DOHH2 (cell line): Measurements from ENCODE around the gene IL17RA.

ENCODE experiments used
- H3F3A ChIP-seq: fragments of 200-600 bp; sonication (generic), shearing (Covaris generic); 2 replicates; pipeline ENCODE4 v1.6.0; 2016; ENCODE audit warnings: antibody characterized with exemption, mild to moderate bottlenecking; ENCODE audit not compliant: control insufficient read depth, insufficient read depth
- H3K27ac ChIP-seq: fragments of 200-600 bp; sonication (generic); 2 replicates; pipeline ENCODE4 v1.5.1; 2014; ENCODE audit warnings: low read depth, mild to moderate bottlenecking, low read length, moderate library complexity
- H3K27me3 ChIP-seq: fragments of 200-600 bp; sonication (generic); 2 replicates; pipeline ENCODE4 v1.6.1; 2014; ENCODE audit warnings: mild to moderate bottlenecking, low read length, mixed read lengths; ENCODE audit not compliant: control insufficient read depth
- H3K36me3 ChIP-seq: fragments of 200-600 bp; sonication (generic); 2 replicates; pipeline ENCODE4 v1.6.1; 2014; ENCODE audit warnings: mild to moderate bottlenecking, low read length, moderate library complexity, mixed read lengths; ENCODE audit not compliant: control insufficient read depth
- H3K4me1 ChIP-seq: fragments of 200-600 bp; sonication (generic); 2 replicates; pipeline ENCODE4 v1.6.1; 2014; ENCODE audit warnings: mild to moderate bottlenecking, low read length, mixed read lengths; ENCODE audit not compliant: control insufficient read depth
- H3K4me2 ChIP-seq: fragments of 200-600 bp; sonication (generic); 2 replicates; pipeline ENCODE4 v1.6.0; 2014; ENCODE audit warnings: mild to moderate bottlenecking, low read length, moderate library complexity
- H3K4me3 ChIP-seq: fragments of 200-600 bp; sonication (generic); 2 replicates; pipeline ENCODE4 v1.5.1; 2014; ENCODE audit warnings: mild to moderate bottlenecking, low read length, mixed read lengths
- H3K79me2 ChIP-seq: fragments of 200-600 bp; sonication (generic); 2 replicates; pipeline ENCODE4 v1.6.1; 2014; ENCODE audit warnings: mild to moderate bottlenecking, low read length, mixed read lengths; ENCODE audit not compliant: control insufficient read depth
- H3K9me2 ChIP-seq: fragments of 200-600 bp; sonication (generic); replicated peaks from 2 replicates; pipeline ENCODE4 v1.6.1; 2014; ENCODE audit warnings: mild to moderate bottlenecking, low read length, mixed read lengths; ENCODE audit not compliant: control insufficient read depth
- H3K9me3 ChIP-seq: fragments of 200-600 bp; sonication (generic); 2 replicates; pipeline ENCODE4 v1.6.1; 2014; ENCODE audit warnings: antibody characterized with exemption, low read length, mixed read lengths; ENCODE audit not compliant: control insufficient read depth, insufficient read depth
- H4K20me1 ChIP-seq: fragments of 200-600 bp; sonication (generic); 2 replicates; pipeline ENCODE4 v1.6.0; 2014; ENCODE audit warnings: low read depth, mild to moderate bottlenecking, antibody characterized with exemption, low read length, moderate library complexity; ENCODE audit not compliant: control insufficient read depth, insufficient read depth
- EZH2phosphoT487 ChIP-seq: fragments of 200-600 bp; sonication (generic); IDR thresholded peaks from 2 replicates; pipeline ENCODE4 v1.6.1; 2017; ENCODE audit warnings: borderline replicate concordance, mild to moderate bottlenecking, antibody characterized with exemption, low read length, moderate library complexity, mixed read lengths
- TF ChIP-seq, protein P1 (sequence below): fragments of 200-600 bp; sonication (generic); IDR thresholded peaks from one replicate; pipeline ENCODE4 v1.5.1; 2014; ENCODE audit warnings: antibody characterized with exemption, mild to moderate bottlenecking, low read depth, low read length; ENCODE audit not compliant: poor library complexity, severe bottlenecking

IL17RA gene

DNA sequence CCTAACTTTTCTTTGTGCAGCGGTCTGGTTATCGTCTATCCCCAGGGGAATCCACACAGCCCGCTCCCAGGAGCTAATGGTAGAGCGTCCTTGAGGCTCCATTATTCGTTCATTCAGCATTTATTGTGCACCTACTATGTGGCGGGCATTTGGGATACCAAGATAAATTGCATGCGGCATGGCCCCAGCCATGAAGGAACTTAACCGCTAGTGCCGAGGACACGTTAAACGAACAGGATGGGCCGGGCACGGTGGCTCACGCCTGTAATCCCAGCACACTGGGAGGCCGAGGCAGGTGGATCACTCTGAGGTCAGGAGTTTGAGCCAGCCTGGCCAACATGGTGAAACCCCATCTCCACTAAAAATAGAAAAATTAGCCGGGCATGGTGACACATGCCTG, 25.2 kb downstream of the IL17RA start:
- H3K9me2 ChIP-seq, result no peaks in the 10 kb centered on the region
- no peaks in the 10 kb centered on the region for H3K27me3 ChIP-seq
- no peak overlapping the region for H3K4me2 ChIP-seq
- H3K79me2 ChIP-seq, result no peaks in the 10 kb centered on the region
- no peaks in the 10 kb centered on the region for H4K20me1 ChIP-seq
- H3K4me3 ChIP-seq, result no peak overlapping the region
- H3F3A ChIP-seq, result no peaks in the 10 kb centered on the region
- H3K4me1 ChIP-seq, result peaks cover 5% of the 10 kb centered on the region
- H3K36me3 ChIP-seq, result peaks cover 21% of the 10 kb centered on the region
- H3K27ac ChIP-seq, result no peak overlapping the region
- TF ChIP-seq, protein P1, sequence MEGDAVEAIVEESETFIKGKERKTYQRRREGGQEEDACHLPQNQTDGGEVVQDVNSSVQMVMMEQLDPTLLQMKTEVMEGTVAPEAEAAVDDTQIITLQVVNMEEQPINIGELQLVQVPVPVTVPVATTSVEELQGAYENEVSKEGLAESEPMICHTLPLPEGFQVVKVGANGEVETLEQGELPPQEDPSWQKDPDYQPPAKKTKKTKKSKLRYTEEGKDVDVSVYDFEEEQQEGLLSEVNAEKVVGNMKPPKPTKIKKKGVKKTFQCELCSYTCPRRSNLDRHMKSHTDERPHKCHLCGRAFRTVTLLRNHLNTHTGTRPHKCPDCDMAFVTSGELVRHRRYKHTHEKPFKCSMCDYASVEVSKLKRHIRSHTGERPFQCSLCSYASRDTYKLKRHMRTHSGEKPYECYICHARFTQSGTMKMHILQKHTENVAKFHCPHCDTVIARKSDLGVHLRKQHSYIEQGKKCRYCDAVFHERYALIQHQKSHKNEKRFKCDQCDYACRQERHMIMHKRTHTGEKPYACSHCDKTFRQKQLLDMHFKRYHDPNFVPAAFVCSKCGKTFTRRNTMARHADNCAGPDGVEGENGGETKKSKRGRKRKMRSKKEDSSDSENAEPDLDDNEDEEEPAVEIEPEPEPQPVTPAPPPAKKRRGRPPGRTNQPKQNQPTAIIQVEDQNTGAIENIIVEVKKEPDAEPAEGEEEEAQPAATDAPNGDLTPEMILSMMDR, result no peak
- TF ChIP-seq EZH2phosphoT487, result no peak
- H3K9me3 ChIP-seq, result no peaks in the 10 kb centered on the region

DNA sequence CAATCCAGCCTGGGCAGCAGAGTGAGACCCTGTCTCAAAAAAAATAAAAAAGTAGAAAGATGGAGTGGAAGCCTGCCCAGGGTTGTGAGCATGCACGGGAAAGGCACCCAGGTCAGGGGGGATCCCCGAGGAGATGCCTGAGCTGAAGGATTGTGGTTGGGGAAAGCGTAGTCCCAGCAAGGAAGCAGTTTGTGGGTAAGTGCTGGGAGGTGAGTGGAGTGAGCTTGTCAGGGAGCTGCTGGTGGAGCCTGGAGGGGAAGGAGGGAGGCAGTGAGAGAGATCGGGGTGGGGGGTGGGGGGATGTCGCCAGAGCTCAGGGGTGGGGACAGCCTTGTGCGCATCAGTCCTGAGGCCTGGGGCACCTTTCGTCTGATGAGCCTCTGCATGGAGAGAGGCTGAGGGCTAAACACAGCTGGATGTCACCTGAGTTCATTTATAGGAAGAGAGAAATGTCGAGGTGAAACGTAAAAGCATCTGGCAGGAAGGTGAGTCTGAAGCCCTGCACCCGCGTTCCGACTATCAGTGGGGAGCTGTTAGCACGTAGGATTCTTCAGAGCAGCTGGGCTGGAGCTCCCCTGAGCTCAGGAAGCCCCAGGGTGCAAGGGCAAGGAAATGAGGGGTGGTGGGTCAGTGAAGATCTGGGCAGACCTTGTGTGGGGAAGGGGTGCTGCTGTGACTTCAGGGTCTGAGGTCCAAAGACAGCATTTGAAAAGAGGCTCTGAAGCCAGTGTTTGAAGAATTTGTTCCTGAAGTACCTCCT, 26.2 kb downstream of the IL17RA start:
- H3K27me3 ChIP-seq, result no peaks in the 10 kb centered on the region
- H3K79me2 ChIP-seq, result no peaks in the 10 kb centered on the region
- peaks cover 18% of the 10 kb centered on the region for H3K36me3 ChIP-seq
- no peak overlapping the region for H3K4me3 ChIP-seq
- no peaks in the 10 kb centered on the region for H3K9me3 ChIP-seq
- H3K4me1 ChIP-seq, result peaks cover 15% of the 10 kb centered on the region
- no peak overlapping the region for H3K4me2 ChIP-seq
- H3F3A ChIP-seq, result no peaks in the 10 kb centered on the region
- no peaks in the 10 kb centered on the region for H3K9me2 ChIP-seq
- H3K27ac ChIP-seq, result no peak overlapping the region
- no peak for TF ChIP-seq EZH2phosphoT487
- TF ChIP-seq, protein P1, result no peak
- H4K20me1 ChIP-seq, result no peaks in the 10 kb centered on the region

DNA sequence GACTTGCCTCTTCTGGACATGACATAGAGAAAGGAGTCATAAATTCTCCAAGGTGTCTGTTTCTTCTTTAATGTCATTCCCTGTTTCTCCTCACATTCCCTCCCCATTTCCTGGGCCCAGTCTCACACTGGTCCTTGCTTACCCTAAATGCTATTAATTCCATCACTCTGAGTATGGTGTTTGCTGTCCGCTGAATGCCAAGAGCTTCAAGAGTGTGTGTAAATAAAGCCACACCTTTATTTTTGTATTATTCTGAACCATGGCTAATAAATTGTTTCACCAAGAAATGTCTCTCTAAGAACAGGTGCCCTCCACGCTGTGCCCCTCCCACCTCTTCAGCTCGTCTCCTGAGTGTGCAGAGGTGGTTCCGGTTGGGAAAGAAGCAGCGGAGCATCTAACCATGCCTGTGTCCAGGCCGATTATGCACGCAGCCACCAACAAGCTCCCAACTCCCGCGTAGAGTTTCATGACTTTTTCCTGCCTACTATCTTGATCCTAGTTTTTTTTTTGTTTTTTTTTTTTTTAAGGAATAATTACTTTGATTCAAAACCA, 27.8 kb downstream of the IL17RA start:
- H3K4me3 ChIP-seq, result no peak overlapping the region
- TF ChIP-seq, protein P1, result no peak
- TF ChIP-seq EZH2phosphoT487, result no peak
- no peaks in the 10 kb centered on the region for H3K79me2 ChIP-seq
- peaks cover 16% of the 10 kb centered on the region for H3K36me3 ChIP-seq
- no peaks in the 10 kb centered on the region for H3K9me3 ChIP-seq
- no peaks in the 10 kb centered on the region for H3K9me2 ChIP-seq
- H3K4me1 ChIP-seq, result peaks cover 31% of the 10 kb centered on the region
- H3K27me3 ChIP-seq, result no peaks in the 10 kb centered on the region
- H4K20me1 ChIP-seq, result no peaks in the 10 kb centered on the region
- no peak overlapping the region for H3K27ac ChIP-seq
- no peak overlapping the region for H3K4me2 ChIP-seq
- H3F3A ChIP-seq, result peaks cover 3% of the 10 kb centered on the region
